ENCODE measurements around the gene CHRNA1. TPM values are rescaled to one million over a fixed set of nuclear protein-coding genes. Genes with fewer than 3 reads are reported as not detected.

The CHRNA1 gene
- total and polyA plus RNA-seq, 12 donors: 0.37 TPM; not detected in 11

DNA sequence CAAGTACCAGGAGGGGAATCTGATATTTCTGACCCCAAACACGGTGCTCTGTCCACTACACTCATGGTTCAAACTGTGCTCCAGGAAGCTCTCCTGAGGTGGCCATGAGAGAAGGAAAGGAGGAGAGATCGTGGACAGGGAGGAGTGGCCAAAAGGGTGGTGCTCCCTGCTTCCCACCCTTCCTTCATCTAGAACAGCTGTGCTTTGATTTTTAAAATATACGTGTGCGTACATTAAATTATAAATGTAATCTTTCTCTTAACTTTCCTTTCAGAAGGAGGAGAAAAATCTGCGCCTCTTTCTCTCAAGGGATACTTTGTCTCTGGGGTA lies 8.2 kb upstream of the CHRNA1 start:
- Histone ChIP-seq H3K4me1 (replicated peaks in 1 of 2) (peaks cover 0 to 5% of the 10 kb centered on the region in 2 donors), H3K9me3 (replicated peaks in 1 of 3) (no peaks in the 10 kb centered on the region), H3K27me3 (no peaks in the 10 kb centered on the region), H3K27ac (peak overlapping the region in 1 of 5 donors; percentile 1), H3K4me3 (no peak overlapping the region), H3K36me3 (replicated peaks in 1 of 2) (no peaks in the 10 kb centered on the region)
- intact Hi-C loops (cut with DNase I): loop anchor here (5.0 kb wide), 2 partner anchors 215 to 220 kb away; no protein-coding TSS in a partner anchor
- TF ChIP-seq, protein P1, sequence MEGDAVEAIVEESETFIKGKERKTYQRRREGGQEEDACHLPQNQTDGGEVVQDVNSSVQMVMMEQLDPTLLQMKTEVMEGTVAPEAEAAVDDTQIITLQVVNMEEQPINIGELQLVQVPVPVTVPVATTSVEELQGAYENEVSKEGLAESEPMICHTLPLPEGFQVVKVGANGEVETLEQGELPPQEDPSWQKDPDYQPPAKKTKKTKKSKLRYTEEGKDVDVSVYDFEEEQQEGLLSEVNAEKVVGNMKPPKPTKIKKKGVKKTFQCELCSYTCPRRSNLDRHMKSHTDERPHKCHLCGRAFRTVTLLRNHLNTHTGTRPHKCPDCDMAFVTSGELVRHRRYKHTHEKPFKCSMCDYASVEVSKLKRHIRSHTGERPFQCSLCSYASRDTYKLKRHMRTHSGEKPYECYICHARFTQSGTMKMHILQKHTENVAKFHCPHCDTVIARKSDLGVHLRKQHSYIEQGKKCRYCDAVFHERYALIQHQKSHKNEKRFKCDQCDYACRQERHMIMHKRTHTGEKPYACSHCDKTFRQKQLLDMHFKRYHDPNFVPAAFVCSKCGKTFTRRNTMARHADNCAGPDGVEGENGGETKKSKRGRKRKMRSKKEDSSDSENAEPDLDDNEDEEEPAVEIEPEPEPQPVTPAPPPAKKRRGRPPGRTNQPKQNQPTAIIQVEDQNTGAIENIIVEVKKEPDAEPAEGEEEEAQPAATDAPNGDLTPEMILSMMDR (IDR thresholded peaks at IDR 0.05): no peak
- no peak for TF ChIP-seq POLR2A (IDR thresholded peaks at IDR 0.05)
- WGBS, 4 donors: 74 to 82% (median 78%) methylated on average over 5 of the region's 5 CpGs
- DNase-seq: no peak

DNA sequence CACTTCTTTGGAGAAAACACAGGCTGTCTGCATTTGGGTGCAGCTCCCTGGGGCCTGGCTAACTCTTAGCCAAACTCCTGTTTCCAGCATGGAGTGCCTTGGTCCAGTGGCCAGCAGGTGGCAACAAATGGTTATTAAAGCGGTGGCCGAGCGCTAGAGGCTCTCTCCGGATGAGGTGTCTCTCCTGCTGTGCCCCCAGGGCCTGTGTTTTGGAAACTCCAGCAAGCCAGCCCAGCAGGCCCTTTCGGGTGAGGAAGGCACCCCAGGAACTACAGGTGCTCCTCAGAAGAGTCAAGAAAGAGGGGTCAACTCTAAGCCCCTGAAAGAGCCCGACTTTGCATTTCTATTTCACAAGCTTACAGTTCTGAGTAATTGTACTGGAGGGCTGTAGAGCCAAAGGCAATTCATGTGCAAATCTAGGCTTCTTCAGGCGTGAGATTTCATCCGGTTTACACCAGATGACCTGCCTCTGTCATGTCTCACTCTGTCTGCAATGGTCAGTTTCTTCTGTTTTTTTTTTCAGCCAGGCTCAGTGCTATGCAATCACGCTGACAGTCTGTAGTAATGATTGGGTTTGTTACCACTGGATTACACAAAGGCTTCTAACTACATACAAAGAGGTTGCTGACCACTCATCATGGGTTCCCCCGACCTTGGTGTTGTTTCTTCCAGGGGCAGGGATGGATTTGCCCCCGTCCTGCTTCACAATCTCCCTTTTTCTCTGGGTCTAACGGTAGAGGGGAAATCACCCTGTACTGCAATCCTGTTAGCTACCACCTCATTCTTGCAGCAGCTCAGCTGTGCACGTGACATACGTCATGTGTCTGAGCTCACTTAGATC lies 7.6 kb upstream of the CHRNA1 start:
- intact Hi-C loops (cut with DNase I): loop anchor here (5.0 kb wide), 2 partner anchors 215 to 220 kb away; no protein-coding TSS in a partner anchor
- Histone ChIP-seq H3K27me3 (no peaks in the 10 kb centered on the region), H3K4me3 (peak overlapping the region in 1 of 4 donors; percentile 23), H3K4me1 (replicated peaks in 1 of 2) (peaks cover 0 to 5% of the 10 kb centered on the region in 2 donors), H3K9me3 (replicated peaks in 1 of 3) (no peaks in the 10 kb centered on the region), H3K36me3 (replicated peaks in 1 of 2) (no peaks in the 10 kb centered on the region), H3K27ac (peak overlapping the region in 1 of 5 donors; percentile 1)
- TF ChIP-seq, protein P1 (IDR thresholded peaks at IDR 0.05): peak; percentile 70 to 90 (median 87)
- TF ChIP-seq POLR2A (IDR thresholded peaks at IDR 0.05): no peak
- WGBS, 4 donors: 34 to 55% (median 43%) methylated on average over 9 to 14 of the region's 14 CpGs
- DNase-seq: peak; percentile 78 to 94 (median 85)

DNA sequence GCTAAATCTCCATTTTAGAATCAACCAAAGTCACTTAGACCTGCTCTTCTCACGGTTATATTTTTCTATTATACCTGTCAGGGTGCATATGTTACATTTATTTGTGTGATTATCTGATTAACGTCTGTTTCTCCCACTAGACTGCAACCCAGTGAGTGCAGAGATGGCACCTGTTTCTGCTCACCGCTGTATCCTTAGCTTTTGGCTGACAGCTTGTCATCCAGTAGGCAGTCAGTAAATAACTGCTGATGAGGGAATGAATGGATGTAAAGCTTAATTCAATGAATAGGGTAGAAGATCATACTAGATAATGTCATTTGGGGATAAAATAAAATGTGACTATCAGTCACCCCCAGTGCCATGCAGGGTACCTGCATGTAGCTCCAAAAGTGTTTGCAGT lies 6.9 kb upstream of the CHRNA1 start:
- whole genome bisulfite sequencing, 4 donors: 55 to 74% (median 59%) methylated on average over 3 of the region's 3 CpGs
- no peak for DNase-seq
- intact Hi-C loops (cut with DNase I): loop anchor here (5.0 kb wide), 2 partner anchors 216 to 221 kb away; no protein-coding TSS in a partner anchor

DNA sequence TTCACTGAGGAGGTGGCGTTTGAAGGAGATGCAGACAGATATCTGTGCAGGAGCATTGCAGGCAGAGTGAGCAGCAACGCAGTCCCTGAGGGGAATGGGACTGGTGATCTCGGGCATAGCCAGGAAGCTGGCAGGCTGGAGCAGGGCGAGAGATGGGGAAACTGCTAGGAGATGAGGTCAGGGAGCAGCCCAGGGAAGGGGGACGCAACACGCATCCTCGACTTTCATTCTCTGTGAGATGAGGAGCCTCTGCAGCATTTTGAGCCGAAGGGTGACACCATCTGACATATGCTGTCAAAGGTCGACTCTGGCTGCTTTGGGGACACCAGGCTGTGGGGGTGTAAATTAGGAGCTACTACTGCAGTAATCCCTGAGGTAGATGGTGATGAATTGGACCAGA lies 4.3 kb upstream of the CHRNA1 start:
- H3K27me3 ChIP-seq: no peaks in the 10 kb centered on the region
- peaks cover 0 to 5% of the 10 kb centered on the region in 2 donors for H3K4me1 ChIP-seq (replicated peaks in 1 of 2)
- no peaks in the 10 kb centered on the region for H3K9me3 ChIP-seq (replicated peaks in 1 of 3)
- 69 to 80% (median 76%) methylated on average over 9 of the region's 9 CpGs for WGBS, 4 donors
- H3K27ac ChIP-seq: no peak overlapping the region
- intact Hi-C loops (cut with DNase I): no loop called here
- H3K36me3 ChIP-seq (replicated peaks in 1 of 2): no peaks in the 10 kb centered on the region
- no peak for DNase-seq
- TF ChIP-seq, protein P1 (IDR thresholded peaks at IDR 0.05): no peak
- TF ChIP-seq POLR2A (IDR thresholded peaks at IDR 0.05): no peak
- H3K4me3 ChIP-seq: no peak overlapping the region

More for the DNA sequence above, 6.9 kb upstream of the CHRNA1 start:
- TF ChIP-seq, protein P1 (IDR thresholded peaks at IDR 0.05): no peak
- no peak for TF ChIP-seq POLR2A (IDR thresholded peaks at IDR 0.05)
- Histone ChIP-seq H3K4me1 (replicated peaks in 1 of 2) (peaks cover 0 to 5% of the 10 kb centered on the region in 2 donors), H3K36me3 (replicated peaks in 1 of 2) (no peaks in the 10 kb centered on the region), H3K27ac (no peak overlapping the region), H3K4me3 (no peak overlapping the region), H3K27me3 (no peaks in the 10 kb centered on the region), H3K9me3 (replicated peaks in 1 of 3) (no peaks in the 10 kb centered on the region)

Measured in adrenal gland (tissue), 12 donors.